Mucosa of gallbladder (tissue), 1 donor: Measurements from ENCODE around the gene SPRR1B. TPM values are rescaled to one million over a fixed set of nuclear protein-coding genes. Genes with fewer than 3 reads are reported as not detected.
"Not testable (repeated sequence)": the region's sequence is repeated elsewhere in the genome, so short reads cannot be mapped to it uniquely, and the experiment has no call there.

Experiments used
- DNase-seq: peaks from one replicate; pipeline ENCODE4 v3.0.0-alpha.2; 2020; ENCODE audit warnings: low spot score
- total RNA-seq: library from RNA; stranded (reverse); gene quantifications from one replicate; pipeline ENCODE4 v1.2.1, GENCODE V29; 2021
- donor health status: DM: no; HTN: no; CAD: no.

Gene SPRR1B
- total RNA-seq, 1 donor from 2014 or later = not detected

DNA sequence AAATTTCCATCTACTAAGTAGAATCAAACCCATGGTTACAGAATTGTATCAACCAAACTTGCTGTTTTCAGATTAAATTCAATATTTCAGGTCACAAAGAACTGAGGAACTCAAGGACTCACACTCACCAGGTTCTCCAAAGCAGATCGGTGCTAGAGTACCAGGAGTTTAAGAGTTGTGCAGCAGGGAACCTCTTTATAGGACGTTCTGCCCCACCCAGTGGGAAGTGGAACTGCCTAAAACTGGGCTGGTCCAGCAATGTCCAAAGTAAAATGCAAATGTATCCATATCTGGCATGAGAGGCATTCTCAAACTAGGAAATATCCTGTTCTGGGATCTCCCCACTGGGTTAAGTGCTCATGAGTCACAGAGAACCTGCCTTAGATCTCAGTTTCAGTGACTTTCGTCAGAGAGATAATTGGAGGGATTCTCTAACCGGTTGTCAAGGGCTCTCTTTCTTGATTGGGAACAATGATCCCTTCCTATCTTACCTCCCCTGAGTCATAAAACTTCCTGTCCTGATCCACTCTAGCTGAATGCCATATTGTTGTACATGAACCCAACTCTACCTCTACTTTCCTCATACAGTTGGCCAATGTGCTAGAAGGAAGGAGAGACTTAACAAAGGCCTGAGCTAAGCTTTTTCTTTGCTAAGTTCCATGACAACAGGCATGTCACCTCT, 10.1 kb downstream of the SPRR1B start, which contains the start of gene SPRR2D:
Gene SPRR2D, minus strand, starts transcription at position 171 of the 682 bp plus-strand sequence. CDS start 774 bp downstream, outside the sequence.
- DNase-seq = no peak

- no peak for DNase-seq
Observed at GRCh38 chr1:153049211-153049610, 18.2 kb downstream of the SPRR1B start.

GRCh38 chr1:153056111-153056510, 25.1 kb downstream of the SPRR1B start:
- DNase-seq = not testable (repeated sequence)

DNA sequence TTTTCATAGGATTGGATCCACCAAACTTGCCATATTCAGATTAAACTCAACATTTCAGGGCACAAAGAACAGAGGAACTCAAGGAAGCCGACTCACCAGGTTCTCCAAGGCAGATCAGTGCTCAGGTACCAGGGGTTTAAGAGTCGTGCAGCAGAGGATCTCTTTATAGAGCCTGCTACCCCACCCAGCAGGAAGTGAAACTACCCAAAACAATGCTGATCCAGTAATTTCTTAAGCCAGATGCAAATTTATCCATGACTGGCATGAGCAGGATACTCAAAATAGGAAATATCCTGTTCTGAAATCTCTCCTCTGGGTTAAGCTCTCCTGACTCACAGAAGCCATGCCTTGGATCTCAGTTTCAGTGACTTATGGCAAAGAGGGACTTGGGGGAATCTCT, 26.4 kb downstream of the SPRR1B start, which contains the start of gene SPRR2A:
Gene SPRR2A, minus strand, starts transcription at position 138 of the 400 bp plus-strand sequence. CDS start 777 bp downstream, outside the sequence.
- DNase-seq = no peak

DNA sequence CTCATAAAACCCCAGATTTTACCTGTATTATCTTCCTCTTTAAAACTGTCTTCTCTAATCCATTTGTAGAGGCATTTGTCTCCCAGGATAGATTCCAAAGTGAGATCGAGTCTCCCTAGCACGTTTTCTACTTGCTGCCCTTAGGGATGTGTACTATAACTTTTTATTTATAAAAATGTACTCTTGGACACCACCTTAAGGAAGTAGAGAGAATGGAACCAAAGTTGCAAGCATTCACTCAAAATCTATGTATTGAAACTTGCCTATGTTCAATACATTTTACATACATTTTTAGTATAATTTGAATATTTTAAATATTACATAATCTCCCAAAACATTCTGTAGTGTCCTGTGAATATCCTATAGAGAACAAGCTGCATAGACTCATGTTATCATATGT, 27.2 kb downstream of the SPRR1B start:
- DNase-seq = no peak

DNA sequence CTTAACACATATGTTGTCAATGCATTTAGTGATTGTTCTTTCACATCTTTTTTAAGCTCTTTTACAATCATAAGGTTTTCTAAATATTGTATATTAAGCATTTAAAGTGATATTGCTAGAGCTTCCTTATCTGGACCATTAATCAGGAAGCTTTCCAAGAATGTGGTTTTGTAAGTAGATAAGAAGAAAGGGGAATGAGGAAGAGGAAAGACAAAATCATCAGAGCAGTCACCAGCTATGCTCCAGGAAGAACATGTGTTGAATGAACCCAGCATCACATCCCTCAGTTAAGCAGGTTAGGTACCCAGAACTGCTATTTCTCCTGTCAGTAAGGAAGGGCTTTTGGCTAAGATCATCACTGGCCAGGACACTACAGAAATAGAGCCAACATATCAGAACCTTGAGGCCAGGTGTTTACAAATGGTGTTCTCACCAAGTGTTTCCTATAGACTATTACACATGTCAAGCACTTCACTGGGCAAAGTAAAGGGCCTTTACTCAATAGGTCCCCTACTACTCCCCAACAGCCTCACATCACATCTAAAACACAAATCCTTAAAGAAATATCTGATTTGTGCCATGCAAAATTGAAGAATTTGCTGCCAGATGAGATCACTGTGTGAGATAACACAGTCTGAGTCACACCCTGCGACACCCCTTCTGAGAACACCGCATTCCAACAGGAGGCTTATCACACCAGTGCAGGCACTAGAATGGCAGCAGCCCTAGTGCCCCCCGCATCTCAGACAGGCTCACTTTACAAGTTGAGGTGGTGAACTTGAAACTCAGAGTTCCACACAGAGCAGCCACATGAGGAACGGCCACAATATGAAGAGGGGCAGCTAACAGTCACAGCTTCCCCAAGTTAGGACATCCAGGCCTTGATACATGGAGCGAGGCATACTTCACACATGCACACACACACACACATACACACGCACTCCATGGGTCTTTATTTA, 28.1 kb downstream of the SPRR1B start:
- DNase-seq = no peak

- DNase-seq = no peak
Observed at GRCh38 chr1:153070243-153070642, 39.2 kb downstream of the SPRR1B start.

GRCh38 chr1:153071511-153071910, 40.5 kb downstream of the SPRR1B start, which contains the start of gene SPRR2B:
TSS of gene SPRR2B (minus strand) at chr1:153071611. CDS start at chr1:153070839, 772 bp downstream.
- DNase-seq = no peak

DNA sequence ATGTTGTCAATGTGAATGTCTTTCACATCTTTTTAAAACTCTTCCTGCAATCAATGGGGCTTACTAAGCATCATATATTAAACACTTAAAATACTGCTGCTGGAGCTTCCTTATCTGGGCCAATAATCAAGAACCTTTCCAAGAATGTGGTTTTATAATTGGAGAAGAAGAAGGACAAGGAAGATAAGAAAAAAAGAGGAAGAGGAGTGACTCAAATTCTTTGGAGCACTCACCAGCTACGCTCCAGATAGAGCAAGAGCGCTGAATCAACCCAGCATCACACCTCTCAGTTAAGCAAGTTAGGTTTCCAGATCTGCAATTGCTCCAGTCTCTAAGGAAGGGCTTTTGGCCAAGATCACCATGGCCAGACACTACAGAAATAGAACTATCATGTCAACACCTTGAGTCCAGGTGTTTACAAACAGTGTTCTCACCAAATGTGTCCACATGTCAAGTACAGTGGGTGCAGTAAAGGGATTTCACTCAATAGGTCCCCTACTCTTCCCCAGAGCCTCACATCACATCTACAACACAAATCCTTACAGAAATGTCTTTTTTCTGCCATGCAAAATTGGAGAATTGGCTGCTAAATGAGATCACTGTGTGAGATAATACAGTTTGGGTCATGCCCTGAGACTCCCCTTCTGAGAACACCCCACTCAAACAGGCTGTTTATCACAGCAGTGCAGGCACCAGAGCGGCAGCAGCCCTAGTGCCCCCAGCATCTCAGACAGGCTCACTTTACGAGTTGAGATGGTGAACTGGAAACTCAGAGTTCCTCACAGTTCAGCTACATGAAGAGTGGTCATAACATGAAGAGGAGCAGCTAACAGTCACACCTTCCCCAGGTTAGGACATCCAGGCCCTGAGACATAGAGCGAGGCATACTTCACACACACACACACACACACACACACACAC, 42.1 kb downstream of the SPRR1B start:
- no peak for DNase-seq

DNA sequence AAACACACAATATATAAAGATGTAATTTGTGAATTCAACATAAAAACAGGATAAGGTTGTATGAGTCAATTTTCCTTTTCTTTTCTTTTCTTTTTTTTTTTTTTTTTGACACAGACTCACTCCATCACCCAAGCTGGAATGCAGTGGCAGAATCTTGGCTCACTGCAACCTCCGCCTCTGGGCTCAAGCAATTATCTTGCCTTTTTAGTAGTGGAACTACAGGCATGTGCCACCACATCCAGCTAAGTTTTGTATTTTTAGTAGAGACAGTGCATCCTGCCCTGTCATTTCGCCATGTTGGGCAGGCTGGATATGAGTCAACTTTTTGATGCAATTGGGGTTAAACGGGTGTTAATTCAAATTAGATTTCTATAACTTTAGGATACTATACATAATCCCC, 50.7 kb downstream of the SPRR1B start:
- no peak for DNase-seq

Other genes with a start within 250 kb of the SPRR1B start
- gene LCE1E, start 244.9 kb upstream of the SPRR1B start, total RNA-seq = not detected
- gene LCE1D, start 234.5 kb upstream of the SPRR1B start, total RNA-seq = not detected
- gene LCE1C, start 224.6 kb upstream of the SPRR1B start, total RNA-seq = not detected
- not detected for gene LCE1B, start 219.2 kb upstream of the SPRR1B start, total RNA-seq
- gene LCE1A, start 203.7 kb upstream of the SPRR1B start, total RNA-seq = not detected
- gene LCE6A, start 188.3 kb upstream of the SPRR1B start, total RNA-seq = not detected
- gene LCE7A, start 171.2 kb upstream of the SPRR1B start, total RNA-seq = not detected
- not detected for gene SMCP, start 152.9 kb upstream of the SPRR1B start, total RNA-seq
- not detected for gene IVL, start 122.7 kb upstream of the SPRR1B start, total RNA-seq
- gene SPRR5, start 84.0 kb upstream of the SPRR1B start, total RNA-seq = not detected
- not detected for gene SPRR4, start 60.6 kb upstream of the SPRR1B start, total RNA-seq
- gene SPRR1A, start 47.1 kb upstream of the SPRR1B start, total RNA-seq = not detected
- gene SPRR3, start 29.5 kb upstream of the SPRR1B start, total RNA-seq = 42.5 TPM
- not detected for gene SPRR2D, start 9.9 kb downstream of the SPRR1B start, total RNA-seq
- not detected for gene SPRR2A, start 26.3 kb downstream of the SPRR1B start, total RNA-seq
- not detected for gene SPRR2B, start 40.4 kb downstream of the SPRR1B start, total RNA-seq
- not detected for gene SPRR2E, start 63.3 kb downstream of the SPRR1B start, total RNA-seq
- gene SPRR2F, start 82.3 kb downstream of the SPRR1B start, total RNA-seq = not detected
- gene SPRR2G, start 119.7 kb downstream of the SPRR1B start, total RNA-seq = not detected
- gene LELP1, start 172.2 kb downstream of the SPRR1B start, total RNA-seq = not detected
- gene PRR9, start 186.4 kb downstream of the SPRR1B start, total RNA-seq = not detected
- gene LORICRIN, start 228.5 kb downstream of the SPRR1B start, total RNA-seq = not detected